ENCODE data around the gene LTBR.

GRCh38 chr12:6440391-6440790 lies 56.4 kb downstream of the LTBR start:
- TF ChIP-seq CTCF (IDR thresholded peaks at IDR 0.05 in 4 of 5, conservative IDR thresholded peaks at IDR 0.05 in 1 of 5) (no peak), POLR2A (IDR thresholded peaks at IDR 0.05) (no peak)

Data from gastrocnemius medialis (tissue), 4 donors.